ENCODE data around the gene HDAC8.
"Not testable (repeated sequence)": the region's sequence is repeated elsewhere in the genome, so short reads cannot be mapped to it uniquely, and the experiment has no call there.

Gene HDAC8

DNA sequence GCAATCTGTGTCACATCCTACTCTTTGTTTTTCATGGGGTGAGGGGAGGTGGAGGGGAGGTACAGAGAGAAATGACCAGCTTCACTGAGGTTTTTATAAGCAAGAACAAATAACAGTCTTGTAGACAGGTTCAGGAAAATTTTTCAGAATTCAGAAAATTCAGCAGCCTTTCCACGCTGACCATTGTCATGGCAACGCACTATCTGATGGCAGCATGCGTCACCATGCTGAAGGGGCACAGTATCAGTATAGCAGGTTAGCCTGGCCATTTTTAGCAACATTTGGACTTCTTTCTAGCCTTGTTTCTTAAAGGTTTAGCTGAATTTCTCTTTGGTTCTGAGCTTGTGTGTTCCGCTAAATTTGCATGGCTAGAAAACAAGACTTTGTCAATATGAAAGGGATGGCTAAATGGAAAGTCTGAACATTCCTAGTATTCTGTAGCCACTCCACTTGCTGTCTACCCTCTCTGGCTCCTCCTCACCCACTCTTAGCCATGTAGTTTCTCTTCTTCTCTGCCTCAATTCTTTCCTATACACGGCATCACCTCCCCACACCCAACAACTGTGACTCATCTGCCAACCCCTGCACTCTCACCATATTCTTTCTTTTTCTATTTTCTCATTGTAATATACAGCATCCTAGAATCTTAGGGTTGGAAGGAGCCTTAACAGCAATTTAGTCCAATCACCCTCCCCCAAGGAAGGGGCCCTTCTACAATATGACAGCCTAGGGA, 224.2 kb downstream of the HDAC8 start:
- Histone ChIP-seq H3K4me1 (ENCODE audit: insufficient read depth, low read length) (peaks cover 5% of the 10 kb centered on the region), H2AFZ (ENCODE audit: low read depth, low read length) (no peak overlapping the region), H3K27me3 (ENCODE audit: insufficient read depth, low read length) (peaks cover 6% of the 10 kb centered on the region), H3K36me3 (ENCODE audit: insufficient read depth, low read length) (peaks cover 4% of the 10 kb centered on the region), H3K9me3 (ENCODE audit: low read length) (no peaks in the 10 kb centered on the region), H3K4me3 (ENCODE audit: low read length) (no peak overlapping the region)

DNA sequence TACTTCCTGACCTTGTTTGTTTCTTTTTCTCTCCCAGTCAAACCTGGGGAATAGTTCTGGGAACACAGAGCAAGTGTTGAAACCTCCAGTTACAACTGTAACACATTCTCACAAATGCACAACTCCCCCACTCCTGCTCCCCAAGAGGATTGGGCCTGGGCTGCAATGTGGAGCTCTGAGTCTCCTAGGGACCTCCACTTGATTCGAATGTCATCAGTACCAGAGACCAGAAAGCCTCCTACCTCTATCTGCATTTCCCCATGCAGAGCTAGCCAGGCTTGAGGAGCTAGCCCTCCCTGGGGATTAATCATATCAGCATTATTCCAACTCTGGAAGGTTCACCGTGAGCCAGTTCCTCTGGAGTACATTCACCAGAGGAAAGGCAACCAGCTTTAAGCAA, 225.3 kb downstream of the HDAC8 start:
- no peaks in the 10 kb centered on the region for H3K9me3 ChIP-seq (ENCODE audit: low read length)
- H3K27me3 ChIP-seq (ENCODE audit: insufficient read depth, low read length) = peaks cover 6% of the 10 kb centered on the region

DNA sequence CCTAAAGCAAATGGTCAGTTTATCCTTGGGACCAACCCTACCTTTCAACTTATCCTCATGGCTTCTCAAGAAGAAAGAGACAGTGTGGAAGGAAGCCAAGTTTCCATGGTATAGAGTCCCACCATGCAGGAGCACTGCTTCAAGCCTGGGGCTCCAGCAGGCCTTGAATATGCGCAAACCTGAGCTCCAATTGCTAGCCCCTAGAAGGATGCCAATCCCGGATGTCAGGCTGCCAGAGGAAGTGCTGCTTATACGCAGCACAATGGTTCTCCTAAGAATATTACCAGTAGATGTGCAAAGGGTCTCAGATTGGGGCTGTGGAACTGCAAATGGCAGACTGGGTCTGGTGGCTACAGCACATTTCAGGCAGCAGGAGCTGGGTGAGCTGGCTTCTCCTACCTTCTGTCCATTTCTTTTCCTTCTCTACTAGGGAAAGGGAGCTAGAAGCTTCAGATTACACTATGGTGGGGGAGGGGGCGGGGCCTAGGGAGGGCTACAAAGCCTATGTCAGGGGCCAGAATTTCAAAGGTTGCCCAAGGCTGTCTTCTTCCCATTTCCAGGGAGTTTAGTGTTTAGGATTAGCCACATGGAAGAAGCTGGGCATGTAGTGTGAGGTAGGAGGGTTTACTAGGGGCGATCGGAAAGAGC, 226.2 kb downstream of the HDAC8 start:
- H3K27me3 ChIP-seq (ENCODE audit: insufficient read depth, low read length) = peaks cover 6% of the 10 kb centered on the region
- no peak overlapping the region for H3K4me3 ChIP-seq (ENCODE audit: low read length)
- H3K9me3 ChIP-seq (ENCODE audit: low read length) = no peaks in the 10 kb centered on the region
- H3K36me3 ChIP-seq (ENCODE audit: insufficient read depth, low read length) = peaks cover 4% of the 10 kb centered on the region
- no peak overlapping the region for H2AFZ ChIP-seq (ENCODE audit: low read depth, low read length)
- peaks cover 5% of the 10 kb centered on the region for H3K4me1 ChIP-seq (ENCODE audit: insufficient read depth, low read length)

More for the DNA sequence above, 225.3 kb downstream of the HDAC8 start:
- peaks cover 5% of the 10 kb centered on the region for H3K4me1 ChIP-seq (ENCODE audit: insufficient read depth, low read length)
- no peak overlapping the region for H3K4me3 ChIP-seq (ENCODE audit: low read length)
- no peak overlapping the region for H2AFZ ChIP-seq (ENCODE audit: low read depth, low read length)
- peaks cover 4% of the 10 kb centered on the region for H3K36me3 ChIP-seq (ENCODE audit: insufficient read depth, low read length)

DNA sequence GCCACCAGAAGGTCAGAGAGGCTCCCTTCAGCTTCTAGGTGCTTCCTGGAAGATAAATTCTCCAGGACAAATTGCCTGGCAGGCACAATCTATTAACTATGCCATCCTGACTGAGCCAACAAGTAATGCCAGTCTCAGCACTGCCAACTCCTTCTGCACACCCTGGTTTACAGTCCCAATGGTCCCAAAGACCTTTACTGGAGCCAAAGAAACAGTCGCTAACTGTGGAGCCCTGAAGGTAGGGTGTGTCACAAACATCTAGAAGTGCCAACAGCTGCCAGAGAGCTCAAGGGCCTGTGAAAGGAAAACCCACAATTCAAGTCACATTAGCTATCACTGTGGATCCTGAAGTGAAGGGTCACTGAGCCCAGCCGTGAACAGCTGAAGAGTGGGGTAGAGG, 232.0 kb downstream of the HDAC8 start:
- H3K9me3 ChIP-seq (ENCODE audit: low read length) = no peaks in the 10 kb centered on the region
- peaks cover 2% of the 10 kb centered on the region for H3K27me3 ChIP-seq (ENCODE audit: insufficient read depth, low read length)
- no peaks in the 10 kb centered on the region for H3K36me3 ChIP-seq (ENCODE audit: insufficient read depth, low read length)
- no peak overlapping the region for H3K4me3 ChIP-seq (ENCODE audit: low read length)
- H2AFZ ChIP-seq (ENCODE audit: low read depth, low read length) = no peak overlapping the region
- no peaks in the 10 kb centered on the region for H3K4me1 ChIP-seq (ENCODE audit: insufficient read depth, low read length)

DNA sequence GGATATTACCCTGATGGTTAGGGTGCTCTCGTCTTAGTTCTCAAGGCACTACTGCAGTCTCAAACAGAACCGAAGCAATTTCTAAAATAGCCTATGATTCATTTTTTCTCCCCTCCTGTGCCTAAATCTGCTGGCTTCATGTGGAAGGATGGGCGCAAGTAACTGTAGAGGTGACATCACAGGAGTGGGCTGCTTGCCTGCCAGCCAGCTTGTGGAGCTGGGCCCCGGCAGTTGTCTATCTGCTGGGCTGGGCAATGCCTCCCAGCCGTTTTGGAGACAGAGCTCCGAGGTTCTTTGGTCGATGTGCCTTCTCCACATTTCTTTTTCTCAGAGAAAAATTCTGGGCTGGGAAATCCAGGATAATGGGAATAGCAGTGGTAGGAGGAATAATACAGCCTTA, 232.6 kb downstream of the HDAC8 start:
- H2AFZ ChIP-seq (ENCODE audit: low read depth, low read length) = no peak overlapping the region
- H3K36me3 ChIP-seq (ENCODE audit: insufficient read depth, low read length) = no peaks in the 10 kb centered on the region
- no peaks in the 10 kb centered on the region for H3K4me1 ChIP-seq (ENCODE audit: insufficient read depth, low read length)
- H3K4me3 ChIP-seq (ENCODE audit: low read length) = no peak overlapping the region
- no peaks in the 10 kb centered on the region for H3K9me3 ChIP-seq (ENCODE audit: low read length)
- H3K27me3 ChIP-seq (ENCODE audit: insufficient read depth, low read length) = peaks cover 2% of the 10 kb centered on the region

DNA sequence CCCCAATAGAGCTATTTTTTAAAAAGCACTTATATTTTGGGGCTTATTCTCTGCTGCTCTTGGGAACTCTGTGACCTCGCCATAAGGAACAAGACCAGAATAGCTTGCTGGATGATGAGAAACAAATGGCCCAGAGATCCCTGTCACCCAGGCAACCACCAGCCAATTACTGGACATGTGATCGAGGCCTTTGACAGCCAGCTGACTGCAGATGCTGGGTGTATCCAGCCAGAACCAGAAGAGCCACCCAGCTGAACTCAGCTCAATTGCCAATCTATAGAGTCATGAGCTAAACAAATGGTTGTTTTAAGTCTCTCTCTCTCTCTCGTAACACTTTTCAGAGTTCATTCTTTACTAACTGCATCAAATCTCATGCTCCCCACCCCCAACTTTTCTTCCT, 242.5 kb downstream of the HDAC8 start:
- no peaks in the 10 kb centered on the region for H3K9me3 ChIP-seq (ENCODE audit: low read length)
- no peaks in the 10 kb centered on the region for H3K36me3 ChIP-seq (ENCODE audit: insufficient read depth, low read length)
- no peaks in the 10 kb centered on the region for H3K27me3 ChIP-seq (ENCODE audit: insufficient read depth, low read length)
- no peaks in the 10 kb centered on the region for H3K4me1 ChIP-seq (ENCODE audit: insufficient read depth, low read length)
- no peak overlapping the region for H3K4me3 ChIP-seq (ENCODE audit: low read length)
- no peak overlapping the region for H2AFZ ChIP-seq (ENCODE audit: low read depth, low read length)

DNA sequence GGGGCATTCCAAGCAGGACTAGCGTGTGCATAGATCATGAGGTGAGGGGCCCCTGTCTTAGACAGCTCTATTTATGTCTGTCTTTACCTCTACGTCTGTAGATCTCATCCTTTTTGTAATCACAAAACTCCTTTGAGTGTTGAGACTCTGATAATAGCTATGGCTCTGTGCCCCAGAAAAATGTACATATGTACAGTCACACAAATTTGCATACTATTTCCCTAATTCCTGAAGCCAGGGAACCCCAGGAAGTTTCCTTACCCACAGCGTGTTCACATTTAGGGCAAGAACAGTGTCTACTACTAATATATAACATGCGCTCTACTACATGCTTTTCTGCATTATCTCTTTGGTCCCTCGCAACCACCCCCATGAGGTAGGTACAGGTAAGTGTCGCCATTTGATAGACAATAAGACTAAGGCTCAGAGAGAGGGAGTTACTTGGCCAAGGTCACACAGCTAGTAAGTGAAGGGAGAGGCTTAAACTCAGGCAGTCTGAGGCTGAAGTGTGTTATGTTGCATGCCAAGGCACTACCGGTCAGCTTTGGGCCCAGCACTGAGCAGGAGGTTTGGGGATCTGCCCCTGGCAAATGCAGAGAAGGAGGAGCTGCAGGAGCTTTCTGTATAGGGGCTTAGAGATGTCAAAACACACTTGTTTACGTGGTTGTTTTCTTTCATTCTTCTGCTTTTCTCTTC, 245.9 kb downstream of the HDAC8 start:
- H2AFZ ChIP-seq (ENCODE audit: low read depth, low read length) = no peak overlapping the region
- H3K4me1 ChIP-seq (ENCODE audit: insufficient read depth, low read length) = no peaks in the 10 kb centered on the region
- H3K4me3 ChIP-seq (ENCODE audit: low read length) = no peak overlapping the region
- no peaks in the 10 kb centered on the region for H3K36me3 ChIP-seq (ENCODE audit: insufficient read depth, low read length)
- H3K9me3 ChIP-seq (ENCODE audit: low read length) = no peaks in the 10 kb centered on the region
- no peaks in the 10 kb centered on the region for H3K27me3 ChIP-seq (ENCODE audit: insufficient read depth, low read length)

DNA sequence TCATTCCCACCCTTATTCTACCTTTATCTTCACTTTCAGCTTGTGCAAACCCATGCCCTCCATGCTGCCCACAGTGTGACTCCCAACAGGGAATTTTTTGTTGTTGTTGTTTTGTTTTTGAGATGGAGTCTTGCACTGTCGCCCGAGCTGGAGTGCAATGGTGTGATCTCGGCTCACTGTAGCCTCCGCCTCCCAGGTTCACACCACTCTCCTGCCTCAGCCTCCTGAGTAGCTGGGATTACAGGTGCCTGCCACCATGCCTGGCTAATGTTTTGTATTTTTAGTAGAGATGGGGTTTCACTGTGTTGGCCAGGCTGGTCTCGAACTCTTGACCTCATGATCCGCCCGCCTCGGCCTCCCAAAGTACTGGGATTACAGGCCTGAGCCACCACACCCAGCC, 253.0 kb downstream of the HDAC8 start:
- not testable (repeated sequence) for H3K4me3 ChIP-seq (ENCODE audit: low read length); H3K9me3 ChIP-seq (ENCODE audit: low read length); H2AFZ ChIP-seq (ENCODE audit: low read depth, low read length); H3K36me3 ChIP-seq (ENCODE audit: insufficient read depth, low read length); H3K4me1 ChIP-seq (ENCODE audit: insufficient read depth, low read length)
- peaks cover 18% of the 10 kb centered on the region for H3K27me3 ChIP-seq (ENCODE audit: insufficient read depth, low read length)

DNA sequence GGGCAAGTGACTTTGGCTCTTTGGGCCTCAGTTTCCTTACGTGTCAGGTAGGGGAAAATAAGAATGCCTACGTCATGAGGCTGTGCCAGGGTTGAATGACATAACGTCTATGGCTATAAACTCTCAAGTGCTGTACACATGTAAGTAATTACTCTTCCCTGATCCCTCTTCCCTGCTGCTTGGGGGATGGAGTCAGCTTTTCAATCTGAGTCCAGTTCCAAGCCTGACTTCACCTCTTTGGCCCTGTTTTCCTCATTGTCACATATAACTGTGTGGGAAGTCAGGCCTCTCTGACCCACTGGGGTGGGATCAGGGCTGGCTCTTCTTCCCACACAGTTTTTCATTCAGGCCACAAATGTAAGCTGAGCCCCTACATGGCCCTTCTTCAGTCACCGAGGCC, 255.5 kb downstream of the HDAC8 start:
- Histone ChIP-seq H3K4me1 (ENCODE audit: insufficient read depth, low read length) (no peaks in the 10 kb centered on the region), H3K36me3 (ENCODE audit: insufficient read depth, low read length) (no peaks in the 10 kb centered on the region), H3K9me3 (ENCODE audit: low read length) (no peaks in the 10 kb centered on the region), H2AFZ (ENCODE audit: low read depth, low read length) (no peak overlapping the region), H3K4me3 (ENCODE audit: low read length) (no peak overlapping the region), H3K27me3 (ENCODE audit: insufficient read depth, low read length) (peaks cover 39% of the 10 kb centered on the region)

DNA sequence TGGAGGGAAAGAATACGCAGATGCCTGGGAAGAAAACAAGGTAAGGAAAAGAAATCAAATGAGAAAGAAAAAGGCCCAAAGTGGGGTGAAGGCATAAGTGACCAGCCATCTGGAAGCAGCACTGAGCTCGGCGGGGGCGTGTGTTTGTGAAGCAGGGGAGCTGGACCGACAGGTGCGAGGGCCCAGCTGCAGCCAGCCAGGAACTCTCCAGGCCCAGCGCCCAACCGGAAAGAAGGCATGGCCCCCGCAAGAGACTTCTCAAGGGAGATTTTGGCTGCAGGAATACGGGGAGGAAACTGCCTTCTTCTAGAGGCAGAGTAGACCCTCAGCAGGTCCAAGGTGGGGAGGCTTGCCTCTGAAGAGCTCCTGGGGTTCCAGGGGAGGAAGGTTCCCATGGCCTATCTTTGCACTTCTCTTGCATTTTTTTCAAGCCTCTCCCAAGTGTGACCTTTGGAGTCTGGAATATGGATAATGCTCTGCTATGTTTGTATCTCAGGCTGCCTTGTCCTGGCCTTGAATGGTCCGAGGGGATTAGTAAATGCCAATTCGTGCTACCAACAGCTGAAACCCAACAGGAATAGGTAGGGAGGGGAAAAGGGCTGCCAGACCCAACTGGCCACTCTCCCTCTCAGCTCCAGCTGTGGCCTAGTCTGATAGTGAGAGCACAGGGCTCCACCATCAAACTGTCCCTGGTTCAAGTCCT, 256.1 kb downstream of the HDAC8 start:
- peaks cover 39% of the 10 kb centered on the region for H3K27me3 ChIP-seq (ENCODE audit: insufficient read depth, low read length)
- no peaks in the 10 kb centered on the region for H3K9me3 ChIP-seq (ENCODE audit: low read length)
- H2AFZ ChIP-seq (ENCODE audit: low read depth, low read length) = no peak overlapping the region
- no peaks in the 10 kb centered on the region for H3K36me3 ChIP-seq (ENCODE audit: insufficient read depth, low read length)
- no peak overlapping the region for H3K4me3 ChIP-seq (ENCODE audit: low read length)
- no peaks in the 10 kb centered on the region for H3K4me1 ChIP-seq (ENCODE audit: insufficient read depth, low read length)

DNA sequence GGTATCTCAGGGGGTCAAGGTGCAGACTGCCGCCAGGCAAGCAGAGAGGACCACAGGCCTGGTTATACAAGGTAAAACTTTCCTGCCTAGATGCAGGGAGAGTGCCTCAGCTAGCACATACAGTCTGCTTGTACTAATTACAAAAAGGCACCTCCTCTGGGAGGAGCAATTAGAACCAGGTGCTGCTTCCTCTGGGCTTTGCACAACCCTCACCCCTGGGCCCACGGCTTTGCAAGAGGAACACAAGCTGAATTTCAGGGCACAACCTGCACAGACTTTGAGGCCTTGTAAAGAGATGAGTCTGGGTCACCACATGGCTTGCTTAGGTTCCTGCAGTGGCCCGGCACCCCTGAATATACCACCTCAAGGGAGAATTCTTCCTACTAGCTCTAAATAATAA, 257.8 kb downstream of the HDAC8 start:
- H3K4me1 ChIP-seq (ENCODE audit: insufficient read depth, low read length) = no peaks in the 10 kb centered on the region
- no peak overlapping the region for H2AFZ ChIP-seq (ENCODE audit: low read depth, low read length)
- peaks cover 39% of the 10 kb centered on the region for H3K27me3 ChIP-seq (ENCODE audit: insufficient read depth, low read length)
- no peaks in the 10 kb centered on the region for H3K36me3 ChIP-seq (ENCODE audit: insufficient read depth, low read length)
- no peak overlapping the region for H3K4me3 ChIP-seq (ENCODE audit: low read length)
- H3K9me3 ChIP-seq (ENCODE audit: low read length) = no peaks in the 10 kb centered on the region

DNA sequence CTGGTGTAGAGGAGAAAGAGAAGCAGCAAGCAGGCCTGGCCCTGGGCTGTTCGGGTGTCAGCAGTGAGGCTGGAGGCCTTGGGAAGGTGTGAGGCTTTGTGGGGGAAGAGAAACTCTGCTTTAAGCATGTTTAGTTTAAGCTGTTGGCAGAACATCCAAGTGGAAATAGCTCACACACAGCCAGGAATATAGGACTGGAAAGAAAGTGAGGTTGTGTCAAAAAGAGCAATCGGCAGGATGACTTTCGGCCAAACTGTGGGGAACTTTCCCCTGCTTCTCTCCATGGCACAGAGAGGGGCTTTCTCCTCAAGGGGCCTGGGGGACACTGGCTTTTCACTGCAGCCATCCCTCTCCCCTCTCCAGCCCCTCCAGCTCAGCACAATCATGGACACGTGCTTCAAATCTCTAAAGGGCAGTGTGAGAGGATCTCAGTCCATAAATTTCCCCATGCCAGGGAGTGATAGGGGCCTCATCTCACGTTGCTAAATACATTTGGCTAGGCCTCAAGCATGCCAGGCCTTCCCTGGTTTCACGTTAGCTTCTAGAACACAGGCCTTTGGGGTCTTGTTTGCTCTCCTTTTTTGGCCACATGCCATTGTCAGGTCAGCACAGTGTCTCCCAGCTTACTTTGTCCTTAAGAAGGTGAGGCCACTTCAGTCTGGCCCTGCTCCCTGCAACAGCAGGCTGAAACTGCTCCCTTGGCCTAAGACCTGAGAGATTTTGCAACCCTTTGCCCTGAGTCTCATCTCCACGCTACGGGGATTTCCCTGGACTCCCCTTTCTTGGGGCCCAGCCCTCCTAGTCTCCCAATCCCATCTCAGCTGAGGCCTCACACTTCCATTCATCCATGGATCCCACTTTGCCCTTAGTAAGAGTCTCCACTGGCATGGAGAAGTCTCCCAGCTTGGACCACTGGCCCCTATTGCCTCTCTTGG, 258.7 kb downstream of the HDAC8 start:
- H3K36me3 ChIP-seq (ENCODE audit: insufficient read depth, low read length) = no peaks in the 10 kb centered on the region
- peaks cover 2% of the 10 kb centered on the region for H3K4me1 ChIP-seq (ENCODE audit: insufficient read depth, low read length)
- peaks cover 39% of the 10 kb centered on the region for H3K27me3 ChIP-seq (ENCODE audit: insufficient read depth, low read length)
- no peak overlapping the region for H2AFZ ChIP-seq (ENCODE audit: low read depth, low read length)
- no peak overlapping the region for H3K4me3 ChIP-seq (ENCODE audit: low read length)
- H3K9me3 ChIP-seq (ENCODE audit: low read length) = no peaks in the 10 kb centered on the region
